Stimulated activated CD8-positive, alpha-beta memory T cell treated with anti-CD3 and anti-CD28 coated beads, Interleukin-4, amount 100 ng/mL, for 1 hour (primary cell): ENCODE results near the gene ZBP1.

ENCODE experiments used
- DNase-seq, 2 donors: peaks; one replicate each; pipeline ENCODE4 v3.0.0-alpha.2; 2020; ENCODE audit warnings: low read depth in 2 of 2, low spot score in 1 of 2

ZBP1 gene

DNA sequence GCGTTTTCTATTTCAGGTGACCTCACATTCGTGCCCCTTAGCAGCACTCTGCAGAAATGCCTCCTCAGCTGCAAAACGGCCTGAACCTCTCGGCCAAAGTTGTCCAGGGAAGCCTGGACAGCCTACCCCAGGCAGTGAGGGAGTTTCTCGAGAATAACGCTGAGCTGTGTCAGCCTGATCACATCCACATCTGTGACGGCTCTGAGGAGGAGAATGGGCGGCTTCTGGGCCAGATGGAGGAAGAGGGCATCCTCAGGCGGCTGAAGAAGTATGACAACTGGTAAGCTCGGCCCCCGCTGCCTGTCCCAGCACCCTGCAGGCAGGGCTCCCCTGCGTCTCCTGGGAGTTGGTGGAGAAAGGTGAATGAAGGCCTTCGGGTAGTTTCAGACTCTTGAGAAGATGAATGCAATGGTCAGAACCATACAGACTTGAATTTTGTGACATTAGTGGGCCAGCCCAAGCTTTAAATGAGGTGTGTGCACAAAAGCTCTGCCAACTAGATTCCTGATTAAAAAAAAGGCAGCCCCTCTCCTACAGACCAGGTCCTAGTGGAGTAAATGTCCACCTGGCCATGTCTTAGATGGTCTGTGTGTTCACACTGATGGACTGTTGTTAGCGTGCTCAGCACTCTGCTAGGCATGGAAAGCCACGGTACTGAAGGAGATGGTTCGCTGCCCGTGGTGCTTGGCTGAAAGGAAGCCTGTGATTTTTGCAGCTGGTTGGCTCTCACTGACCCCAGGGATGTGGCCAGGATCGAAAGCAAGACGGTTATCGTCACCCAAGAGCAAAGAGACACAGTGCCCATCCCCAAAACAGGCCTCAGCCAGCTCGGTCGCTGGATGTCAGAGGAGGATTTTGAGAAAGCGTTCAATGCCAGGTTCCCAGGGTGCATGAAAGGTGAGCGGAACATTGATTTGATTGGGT lies 58.6 kb downstream of the ZBP1 start:
- no peak for DNase-seq

DNA sequence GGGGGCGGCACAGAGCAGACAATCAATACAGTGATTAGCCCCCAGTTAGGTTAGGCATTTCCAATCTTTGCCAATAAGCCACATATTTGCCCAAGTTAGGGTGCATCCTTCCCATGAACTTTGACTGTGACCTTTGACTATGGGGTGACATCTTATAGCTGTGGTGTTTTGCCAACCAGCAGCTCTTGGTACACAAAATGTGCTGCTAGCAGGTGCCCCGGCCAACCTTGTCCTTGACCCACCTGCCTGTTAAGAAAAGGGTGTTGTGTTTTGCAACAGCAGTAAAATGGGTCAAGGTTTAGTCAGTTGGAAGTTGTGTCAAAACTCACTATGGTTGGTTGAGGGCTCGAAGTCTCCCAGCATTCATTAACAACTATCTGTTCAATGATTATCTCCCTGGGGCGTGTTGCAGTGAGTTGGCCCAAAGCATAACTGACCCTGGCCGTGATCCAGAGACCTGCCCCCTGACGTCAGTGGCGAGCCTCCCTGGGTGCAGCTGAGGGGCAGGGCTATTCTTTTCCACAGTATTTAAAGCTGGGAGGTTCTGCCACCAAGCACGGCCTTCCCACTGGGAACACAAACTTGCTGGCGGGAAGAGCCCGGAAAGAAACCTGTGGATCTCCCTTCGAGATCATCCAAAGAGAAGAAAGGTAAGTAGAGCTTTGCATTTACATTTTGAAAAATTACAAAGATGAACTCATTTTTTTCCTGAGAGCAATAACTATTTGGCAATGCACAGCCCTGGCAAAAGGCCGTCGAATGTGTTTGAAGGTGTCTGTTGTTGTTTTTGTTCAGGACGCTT lies 59.5 kb downstream of the ZBP1 start, which contains the start of gene PCK1:
TSS of gene PCK1 (plus strand) at position 557 of the 802 bp plus-strand sequence. CDS start 302 bp downstream, outside the sequence.
- no peak for DNase-seq

DNA sequence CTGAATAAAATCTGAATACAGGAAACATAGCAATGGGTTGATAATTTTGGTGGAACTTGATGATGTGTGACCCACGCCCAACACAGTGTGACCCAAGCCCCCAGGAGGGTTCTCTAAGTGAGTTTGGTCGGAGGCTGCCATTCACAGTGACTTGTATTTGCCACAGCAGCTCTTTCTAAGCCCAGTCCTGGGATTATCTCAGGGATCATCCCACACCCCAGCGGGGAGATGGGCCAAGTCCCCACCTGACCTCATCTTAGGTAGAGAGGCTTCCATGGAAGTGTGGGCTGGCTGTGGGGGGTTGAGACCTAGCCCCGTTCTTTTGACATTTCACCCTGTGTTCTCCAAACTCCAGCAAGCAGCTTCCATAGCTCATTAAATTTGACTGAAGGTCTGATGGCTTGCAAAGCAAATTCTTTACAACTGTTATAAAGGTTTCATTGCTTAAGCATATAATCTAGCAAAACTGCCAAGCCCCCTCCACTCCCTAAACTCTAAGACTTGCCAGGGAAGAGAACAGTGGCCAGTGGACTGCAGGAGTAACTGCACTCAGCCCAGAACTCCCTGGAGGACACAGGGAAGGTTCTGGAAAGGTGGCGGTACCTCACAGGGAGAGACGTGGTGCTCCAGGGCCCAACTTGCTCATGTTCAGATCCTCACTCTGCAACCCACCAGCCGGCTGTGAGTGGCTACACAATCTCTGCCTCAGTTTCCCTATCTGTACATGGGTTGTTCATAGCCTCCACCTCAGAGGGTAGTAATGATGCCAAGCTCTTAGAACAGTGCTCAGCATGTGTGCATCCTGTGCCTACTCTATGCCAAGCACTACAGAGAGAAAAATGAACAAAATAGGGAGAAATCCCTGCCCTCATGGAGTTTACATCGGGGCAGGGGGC lies 60.3 kb downstream of the ZBP1 start:
- DNase-seq: no peak

DNA sequence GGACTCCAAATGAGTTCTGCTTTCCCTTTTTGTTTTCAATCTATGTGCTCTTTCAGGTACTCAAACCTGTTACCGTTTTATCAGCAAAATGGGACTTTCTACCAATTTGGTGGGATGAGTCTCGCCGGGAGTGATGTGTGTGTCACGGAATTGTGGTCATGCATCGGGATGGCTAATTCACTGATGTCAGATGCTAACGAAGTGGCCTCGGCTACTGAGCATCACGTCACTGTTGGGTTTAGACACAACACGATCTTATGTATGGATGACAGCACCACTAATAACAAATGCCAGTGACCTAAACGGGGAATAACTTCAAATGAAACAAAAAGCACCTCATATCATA lies 61.0 kb downstream of the ZBP1 start:
- no peak for DNase-seq

DNA sequence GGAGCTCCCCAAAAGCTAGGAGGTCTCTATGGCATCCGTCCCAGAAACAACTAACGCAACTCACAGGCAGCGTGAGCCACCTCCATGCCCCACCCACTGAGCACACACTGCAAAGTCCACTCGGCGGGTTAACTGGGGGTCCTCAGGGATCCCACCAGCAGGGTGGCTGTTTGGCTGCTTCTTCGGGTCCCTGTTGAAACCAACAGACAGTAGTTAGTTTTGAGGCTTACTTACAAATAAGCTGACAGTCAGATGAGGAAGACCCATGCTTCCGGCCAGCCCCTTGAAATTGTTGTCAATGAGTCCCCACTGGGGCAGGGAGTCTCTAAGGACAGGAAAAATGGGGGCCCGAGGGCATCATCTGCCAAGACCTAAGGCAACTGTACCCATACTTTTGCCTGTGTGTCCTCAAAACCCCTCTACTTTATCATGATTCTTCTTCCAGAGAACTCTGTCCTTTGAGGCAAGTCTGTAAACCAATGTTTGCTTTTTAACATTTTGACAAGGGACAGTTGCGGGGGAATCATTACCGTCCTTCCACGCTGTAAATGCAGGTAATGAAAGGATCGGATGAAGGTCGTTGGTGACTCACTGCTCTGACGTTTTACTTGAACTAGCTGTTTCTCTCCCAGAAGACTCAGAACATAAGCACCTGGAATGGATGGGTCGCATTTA lies 61.5 kb downstream of the ZBP1 start:
- no peak for DNase-seq

DNA sequence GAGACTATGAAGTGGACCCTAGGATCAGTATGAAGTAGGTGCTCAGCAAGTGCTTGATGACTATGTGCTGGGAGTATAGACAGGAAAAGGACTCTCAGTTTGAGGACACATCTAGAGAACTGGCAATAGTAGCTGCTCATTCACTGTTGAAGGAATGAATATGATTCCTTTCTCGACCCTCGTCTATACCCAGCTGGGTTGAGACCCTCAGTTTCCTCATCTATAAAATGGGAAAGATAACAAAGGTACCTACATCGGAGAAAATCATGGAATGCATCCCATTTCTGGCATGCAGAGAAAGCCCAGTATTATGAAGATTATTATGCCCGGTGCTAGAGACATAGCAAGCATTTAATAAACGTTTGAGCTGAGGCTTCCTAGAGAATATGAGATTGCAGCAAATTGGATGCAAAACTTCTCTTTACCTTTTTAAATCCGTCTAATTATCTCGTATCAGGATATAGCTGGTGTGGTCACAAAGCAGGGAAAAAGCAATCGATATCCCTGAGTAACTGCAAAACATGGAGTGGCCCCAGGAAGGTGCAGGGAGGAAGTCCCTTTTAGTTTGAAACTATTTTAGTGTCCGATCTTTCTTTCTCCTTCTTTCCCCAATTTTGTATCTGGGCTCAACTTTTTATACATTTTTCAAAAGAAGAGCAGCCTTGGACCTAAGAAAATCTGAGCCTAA lies 62.2 kb downstream of the ZBP1 start:
- no peak for DNase-seq

DNA sequence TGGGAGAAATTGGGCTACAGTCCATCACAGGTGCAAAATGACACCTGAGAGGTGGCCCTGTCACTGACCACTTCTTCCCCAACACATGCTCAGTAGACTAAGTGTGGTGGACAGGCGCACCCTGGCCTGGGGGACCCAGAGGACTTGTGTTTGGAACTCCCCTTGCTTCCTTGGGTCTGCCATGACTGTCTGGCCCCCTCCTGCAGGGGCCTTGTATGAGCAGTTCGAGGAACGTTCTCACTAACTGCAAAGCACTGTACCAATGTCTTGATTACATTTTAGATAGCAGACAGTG lies 63.3 kb downstream of the ZBP1 start:
- DNase-seq: no peak

DNA sequence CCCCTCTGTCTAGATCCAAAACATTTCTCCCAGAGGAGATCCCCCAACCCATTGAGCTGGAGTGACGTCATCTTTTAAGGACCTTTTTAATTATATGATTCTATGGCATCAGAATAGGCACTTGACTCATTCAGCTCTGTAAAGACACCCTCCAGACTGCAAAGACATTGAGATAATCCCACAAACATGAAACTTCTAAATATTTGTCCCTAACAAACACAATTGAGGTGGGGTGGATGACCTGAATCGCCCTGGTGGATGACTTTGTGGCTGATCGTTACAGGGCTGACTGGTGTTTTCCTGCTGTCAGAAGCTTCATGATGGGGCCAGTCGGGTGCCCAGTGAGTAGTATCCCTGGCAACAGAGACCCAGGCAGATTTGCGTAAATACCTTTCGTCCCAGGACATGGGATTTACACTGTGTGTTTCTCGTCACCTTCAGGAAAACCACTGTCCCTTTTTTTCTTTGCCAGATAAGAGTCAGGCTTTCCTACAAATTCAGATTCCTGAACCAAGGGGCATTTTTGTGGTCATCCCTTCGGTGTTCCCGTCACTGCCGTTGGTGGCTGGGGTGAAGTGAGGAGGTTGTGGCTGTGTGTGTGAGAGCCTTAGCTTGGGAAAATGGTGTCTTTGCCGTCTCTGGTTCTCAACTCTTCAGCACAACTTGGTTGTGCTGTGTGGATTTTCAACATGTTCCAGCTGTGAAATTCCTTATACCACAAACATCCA lies 64.6 kb downstream of the ZBP1 start:
- no peak for DNase-seq
